ENCODE measurements around the gene TOPORS.

The TOPORS gene

DNA sequence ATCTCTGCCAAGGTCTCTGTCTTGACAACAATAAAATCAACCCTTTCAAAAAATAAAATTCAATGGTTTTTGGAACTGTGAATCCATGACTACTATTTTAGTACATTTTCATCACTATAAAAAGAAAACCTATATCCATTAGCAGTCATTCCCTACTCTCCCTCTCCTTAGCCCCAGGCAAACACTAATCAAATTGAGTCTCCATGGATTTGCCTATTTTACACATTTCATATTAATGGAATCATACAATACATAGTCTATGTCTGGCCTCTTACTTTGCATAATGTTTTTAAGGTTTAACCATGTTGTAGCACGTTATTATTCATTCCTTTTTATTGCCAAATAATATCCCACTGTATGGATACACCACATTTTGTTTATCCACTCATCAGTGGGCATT, 50.5 kb downstream of the TOPORS start:
- DNase-seq: no peak

DNA sequence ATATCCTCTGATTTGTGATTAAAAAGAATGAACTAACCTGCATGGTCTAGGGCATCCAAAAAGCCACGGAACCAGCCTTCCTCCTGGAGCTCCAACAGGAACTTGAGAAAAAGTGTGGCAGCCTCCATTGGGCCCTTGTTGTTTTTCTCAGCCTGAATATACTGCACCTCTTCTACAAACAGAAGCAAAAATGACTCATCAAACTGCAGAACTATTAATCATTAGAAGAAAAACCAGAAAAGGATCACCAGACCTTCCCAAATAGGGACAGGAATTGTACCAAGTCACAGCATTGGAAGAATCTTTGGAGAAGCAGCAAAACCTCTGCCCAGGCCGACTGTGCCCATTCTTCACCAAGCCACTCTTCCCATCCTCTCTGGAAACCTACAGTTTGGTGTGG, 51.6 kb downstream of the TOPORS start:
- DNase-seq: no peak

DNA sequence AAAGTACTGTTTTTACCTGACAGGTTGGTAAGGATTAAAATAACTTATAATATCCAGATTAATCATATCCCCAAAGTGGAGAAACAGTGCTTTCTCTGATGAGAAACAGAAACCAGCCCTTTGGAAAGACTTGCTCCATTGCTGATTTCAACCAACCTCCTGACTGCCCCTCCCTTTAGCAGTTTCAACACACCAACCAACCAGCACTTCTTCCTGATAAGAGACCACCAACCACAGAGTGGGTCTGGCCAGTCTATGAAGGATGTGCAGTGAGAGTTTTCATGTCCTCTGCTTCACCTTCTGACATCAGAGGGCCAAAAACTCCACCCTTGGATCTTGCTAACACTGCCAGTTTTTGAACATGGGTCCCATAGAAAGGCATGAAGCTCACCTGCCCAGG, 54.5 kb downstream of the TOPORS start:
- no peak for DNase-seq

DNA sequence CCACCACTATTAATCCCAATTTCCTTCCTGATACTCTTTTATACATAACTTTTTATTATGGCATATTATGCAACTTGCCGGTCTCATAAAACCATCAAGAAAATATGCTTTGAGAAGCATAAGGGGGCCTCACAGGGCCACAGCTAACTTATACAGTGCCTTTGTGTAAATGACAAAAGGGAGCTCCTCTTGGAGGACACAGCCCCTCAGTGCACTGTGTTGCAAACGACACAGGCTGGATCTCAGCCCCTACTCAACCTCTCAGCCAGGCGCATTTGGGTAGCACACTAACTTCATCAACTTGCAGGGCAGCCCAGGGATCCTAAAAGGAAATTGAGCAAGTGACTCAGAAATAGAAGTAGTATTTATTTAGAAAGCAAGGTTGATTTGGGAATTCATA, 61.8 kb downstream of the TOPORS start:
- DNase-seq: no peak
